Midbrain (tissue), 1 donor: Measurements from ENCODE around the gene SPTBN4.

Source experiments
- DNase-seq: peaks from one replicate; lab custom pipeline; 2025; lab: John Stamatoyannopoulos, UW

Gene SPTBN4

GRCh38 chr19:40565910-40566495, 99.2 kb downstream of the SPTBN4 start:
- no peak for DNase-seq

DNA sequence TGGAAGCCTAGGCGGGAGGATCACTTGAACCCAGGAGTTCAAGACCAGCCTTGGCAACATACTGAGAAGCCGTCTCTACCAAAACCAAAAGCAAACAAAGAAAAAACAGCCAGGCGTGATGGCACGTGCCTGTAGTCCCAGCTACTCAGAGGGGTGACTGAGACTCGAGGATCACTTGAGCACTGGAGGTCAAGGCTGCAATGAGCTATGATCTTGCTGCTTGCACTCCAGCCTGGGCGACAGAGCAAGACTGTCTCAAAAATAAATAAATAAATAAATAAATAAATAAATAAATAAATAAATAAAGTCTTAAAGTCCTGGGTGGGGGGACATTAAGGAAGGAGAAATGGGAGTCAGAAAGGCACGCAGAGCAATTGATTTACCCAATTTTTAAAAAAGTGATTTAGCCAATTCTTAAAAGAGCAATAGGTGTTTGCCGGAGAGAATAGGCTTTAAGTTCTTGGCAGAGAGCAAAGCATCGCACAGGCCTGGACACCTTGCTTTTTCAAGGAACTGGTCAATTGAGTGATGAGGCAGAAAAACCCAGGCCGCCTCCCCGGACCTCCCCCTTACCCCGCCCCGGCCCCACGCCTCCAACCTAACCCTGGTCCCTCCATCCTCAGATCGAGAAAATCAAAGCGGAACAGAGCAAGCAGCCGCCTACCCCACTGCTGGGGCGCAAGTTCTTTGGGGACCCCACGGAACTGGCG, 100.4 kb downstream of the SPTBN4 start:
- DNase-seq, result no peak

GRCh38 chr19:40567750-40568494, 101.1 kb downstream of the SPTBN4 start:
- no peak for DNase-seq

GRCh38 chr19:40570313-40571004, 103.7 kb downstream of the SPTBN4 start:
- DNase-seq, result peak; percentile 98

DNA sequence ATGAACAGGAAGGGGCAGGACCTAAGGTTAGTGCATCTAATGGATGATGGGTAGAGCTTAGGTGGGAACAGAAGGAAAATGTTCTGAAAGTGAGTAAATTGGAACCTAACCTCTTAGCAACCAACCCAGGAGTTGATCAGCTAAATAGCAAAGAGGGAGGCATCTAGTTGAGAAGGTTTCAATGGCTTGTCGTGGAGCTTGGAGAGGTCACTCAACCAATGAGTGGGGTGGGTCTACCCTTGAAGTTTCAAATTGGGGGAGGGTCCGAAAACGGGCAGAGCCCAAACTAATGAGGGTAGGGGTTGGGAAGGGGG, 104.2 kb downstream of the SPTBN4 start:
- DNase-seq, result no peak

GRCh38 chr19:40571831-40572495, 105.2 kb downstream of the SPTBN4 start:
- DNase-seq, result no peak

DNA sequence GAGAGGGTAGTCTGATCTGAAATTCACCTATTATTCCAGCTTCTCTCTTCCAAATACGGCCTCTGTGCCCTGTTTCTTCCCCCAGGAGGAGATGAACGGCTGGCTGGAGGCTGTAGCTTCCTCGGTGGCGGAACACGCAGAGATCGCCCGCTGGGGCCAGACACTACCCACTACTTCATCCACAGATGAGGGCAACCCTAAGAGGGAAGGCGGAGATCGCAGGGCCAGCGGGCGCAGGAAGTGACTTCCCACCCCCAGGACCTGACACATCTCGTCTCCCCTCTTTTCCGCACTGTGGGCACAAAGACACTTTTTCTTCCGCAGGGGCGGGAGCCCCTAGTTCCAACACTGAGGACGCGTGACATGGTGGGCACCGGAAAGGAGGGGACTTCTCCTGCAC, 108.5 kb downstream of the SPTBN4 start:
- DNase-seq, result no peak

- no peak for DNase-seq
Measured at GRCh38 chr19:40576151-40576584, 109.4 kb downstream of the SPTBN4 start.

DNA sequence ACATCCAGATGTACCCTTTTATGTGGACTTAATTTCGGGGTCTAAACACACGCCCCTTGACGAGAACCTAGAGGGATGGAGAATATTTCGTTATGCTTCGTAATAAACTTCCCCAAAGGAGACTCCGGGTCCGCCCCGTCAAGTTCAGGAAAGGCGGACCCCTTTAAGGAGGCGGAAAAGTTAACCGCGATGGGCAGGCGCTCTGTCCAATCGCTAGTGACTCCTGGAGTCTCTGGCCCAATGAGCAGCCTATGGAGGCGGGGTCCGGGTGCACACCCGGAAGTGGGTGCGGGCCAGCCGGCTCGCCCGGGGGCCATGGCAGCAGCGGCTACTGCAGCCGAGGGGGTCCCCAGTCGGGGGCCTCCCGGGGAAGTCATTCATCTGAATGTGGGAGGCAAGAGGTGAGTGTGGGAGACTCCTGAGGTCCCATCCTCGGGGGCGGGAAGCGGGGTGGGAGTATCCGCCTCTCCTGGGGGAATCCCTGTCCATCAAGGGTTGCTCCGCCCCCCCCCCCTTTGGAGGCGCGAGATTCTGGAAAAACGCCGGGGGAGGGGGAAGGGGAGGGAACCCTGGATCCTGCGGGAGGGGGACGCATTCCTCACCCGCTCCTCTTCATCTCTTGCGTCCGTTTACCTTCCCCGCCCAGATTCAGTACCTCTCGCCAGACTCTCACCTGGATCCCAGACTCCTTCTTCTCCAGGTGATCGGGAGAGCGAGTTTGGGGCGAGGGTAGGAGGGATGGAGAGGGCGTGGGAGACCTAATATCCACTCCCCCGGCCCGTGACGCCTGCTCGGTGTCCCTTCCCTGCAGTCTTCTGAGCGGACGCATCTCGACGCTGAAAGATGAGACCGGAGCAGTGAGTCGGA, 110.0 kb downstream of the SPTBN4 start, which contains the start of gene SHKBP1:
SHKBP1 (plus strand) TSS at position 289 of the 867 bp plus-strand sequence; CDS start at position 316, 27 bp downstream.
- DNase-seq, result peak; percentile 95

GRCh38 chr19:40578442-40578908, 111.7 kb downstream of the SPTBN4 start:
- no peak for DNase-seq

GRCh38 chr19:40580619-40581018, 113.8 kb downstream of the SPTBN4 start:
- no peak for DNase-seq

DNA sequence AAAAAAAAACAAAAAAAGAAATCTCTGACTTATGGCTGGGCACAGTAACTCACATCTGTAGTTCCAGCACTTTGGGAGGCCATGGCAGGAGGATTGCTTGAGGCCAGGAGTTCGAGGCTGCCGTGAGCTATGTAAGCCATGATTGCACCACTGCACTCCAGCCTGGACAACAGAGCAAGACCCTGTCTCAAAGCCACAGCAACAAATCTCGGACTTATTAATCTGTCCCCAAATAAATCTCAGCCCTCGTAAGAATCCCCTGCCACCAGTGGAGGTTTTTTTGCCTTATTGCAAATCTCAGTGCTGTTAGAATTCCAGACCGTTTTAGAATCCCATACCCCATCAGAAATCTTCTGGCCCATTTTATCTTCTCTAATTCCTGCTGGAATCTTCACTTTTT, 114.7 kb downstream of the SPTBN4 start:
- no peak for DNase-seq

DNA sequence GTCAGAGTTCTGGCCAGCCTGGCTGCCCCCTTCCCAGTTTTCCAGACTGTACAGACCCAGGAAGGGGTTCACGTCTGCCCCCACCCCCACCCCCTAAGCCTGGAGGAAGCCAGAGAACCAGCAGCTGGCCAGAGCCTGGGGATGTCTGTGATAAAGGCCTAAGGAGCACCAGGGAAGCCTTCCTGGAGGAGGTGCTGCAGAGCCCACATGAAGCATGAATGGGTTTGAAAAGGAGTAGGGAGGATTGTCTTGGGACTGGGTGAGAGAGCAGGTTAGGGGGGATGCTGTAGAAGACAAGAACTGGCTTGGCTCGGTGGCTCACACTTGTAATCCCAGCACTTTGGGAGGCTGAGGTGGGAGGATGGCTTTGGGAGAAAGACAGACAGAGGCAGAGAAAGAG, 115.7 kb downstream of the SPTBN4 start:
- DNase-seq, result no peak

GRCh38 chr19:40583283-40583682, 116.5 kb downstream of the SPTBN4 start:
- no peak for DNase-seq

GRCh38 chr19:40584007-40584406, 117.2 kb downstream of the SPTBN4 start:
- DNase-seq, result no peak

DNA sequence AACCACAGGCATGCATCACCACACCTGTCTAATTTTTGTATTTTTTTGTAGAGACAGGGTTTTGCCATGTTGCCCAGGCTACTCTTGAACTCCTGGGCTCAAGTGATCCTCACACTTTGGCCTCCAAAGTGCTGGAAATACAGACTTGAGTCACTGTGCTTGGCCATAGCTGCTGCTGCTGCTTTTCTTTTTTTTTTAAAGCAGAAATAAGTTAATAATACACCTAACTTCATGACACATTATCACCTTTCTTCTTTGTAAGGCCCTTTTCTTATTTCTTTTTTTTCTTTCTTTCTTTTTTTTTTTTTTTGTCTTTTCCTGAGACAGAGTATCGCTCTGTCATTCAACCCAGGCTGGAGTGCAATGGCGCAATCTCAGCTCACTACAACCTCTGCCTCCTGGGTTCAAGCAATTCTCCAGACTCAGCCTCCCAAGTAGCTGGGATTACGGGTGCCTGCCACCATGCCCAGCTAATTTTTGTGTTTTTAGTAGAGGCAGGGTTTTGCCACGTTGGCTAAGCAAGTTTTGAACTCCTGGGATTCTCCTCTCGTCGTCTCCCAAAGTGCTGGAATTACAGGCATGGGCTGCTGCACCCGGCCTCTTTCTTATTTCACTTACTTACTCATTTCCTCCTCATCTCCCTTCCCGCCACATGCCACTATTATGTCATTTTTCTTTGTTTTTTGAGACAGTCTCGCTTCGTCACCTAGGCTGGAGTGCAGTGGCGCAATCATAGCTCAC, 118.6 kb downstream of the SPTBN4 start:
- no peak for DNase-seq

GRCh38 chr19:40585982-40586422, 119.2 kb downstream of the SPTBN4 start:
- no peak for DNase-seq

DNA sequence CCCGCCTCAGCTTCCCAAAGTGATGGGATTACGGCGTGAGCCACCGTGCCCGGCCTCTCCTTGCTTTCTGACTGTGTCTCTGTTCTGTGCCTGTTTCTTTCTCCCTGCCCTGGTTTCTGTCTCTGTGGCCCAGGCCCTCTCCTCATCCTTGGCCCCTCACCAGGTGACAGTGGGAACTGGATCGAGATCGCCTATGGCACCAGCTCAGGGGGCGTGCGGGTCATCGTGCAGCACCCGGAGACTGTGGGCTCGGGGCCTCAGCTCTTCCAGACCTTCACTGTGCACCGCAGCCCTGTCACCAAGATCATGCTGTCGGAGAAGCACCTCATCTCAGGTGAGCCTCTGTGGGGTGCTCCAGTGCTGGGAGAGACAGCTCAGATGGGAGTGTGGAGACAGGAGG, 119.8 kb downstream of the SPTBN4 start:
- no peak for DNase-seq

DNA sequence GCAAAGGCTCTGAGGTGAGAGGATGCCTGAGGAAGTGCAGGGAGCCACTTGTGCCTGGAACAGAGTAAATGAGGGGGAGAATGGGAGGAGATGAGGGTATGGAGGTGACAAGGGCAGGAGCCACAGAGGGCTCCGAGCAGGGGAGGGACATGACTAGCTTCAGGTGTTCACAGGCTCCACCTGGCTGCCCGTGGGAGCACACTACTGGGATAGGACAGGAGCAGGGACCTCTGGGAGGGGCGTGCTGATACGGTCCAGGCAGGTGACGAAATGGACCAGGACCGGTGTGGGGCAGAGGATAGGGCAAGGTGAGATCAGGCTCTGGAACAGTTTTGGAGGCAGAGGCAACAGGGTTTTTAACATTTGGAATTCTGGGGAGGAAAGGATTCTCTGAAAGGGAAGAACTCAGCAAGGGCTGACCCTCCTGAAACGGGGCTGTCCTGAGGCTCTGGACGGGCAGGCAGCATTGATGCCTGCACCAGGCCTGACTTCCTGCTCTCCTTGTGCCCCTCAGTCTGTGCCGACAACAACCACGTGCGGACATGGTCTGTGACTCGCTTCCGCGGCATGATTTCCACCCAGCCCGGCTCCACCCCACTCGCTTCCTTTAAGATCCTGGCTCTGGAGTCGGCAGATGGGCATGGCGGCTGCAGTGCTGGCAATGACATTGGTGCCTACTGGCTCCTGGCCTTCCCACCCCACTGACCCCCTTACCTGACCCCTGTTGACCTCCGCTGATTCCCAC, 121.5 kb downstream of the SPTBN4 start:
- DNase-seq, result no peak
